ACC112 (cell line): ENCODE results near the gene ANAPC2.

Experiments used
- H2AFZ ChIP-seq: fragments of 200-600 bp; sonication (generic); one replicate; pipeline ENCODE4 v1.6.0; 2017; ENCODE audit warnings: antibody characterized with exemption, low read length; ENCODE audit not compliant: unreplicated experiment
- H3K27ac ChIP-seq: fragments of 200-600 bp; sonication (generic); 2 replicates; pipeline ENCODE4 v1.5.1; 2014; ENCODE audit warnings: low read depth, mild to moderate bottlenecking, antibody characterized with exemption, low read length, moderate library complexity
- H3K27me3 ChIP-seq: fragments of 200-600 bp; sonication (generic); 2 replicates; pipeline ENCODE4 v1.6.1; 2014; ENCODE audit warnings: mild to moderate bottlenecking, antibody characterized with exemption, low read length, moderate library complexity, mixed read lengths; ENCODE audit not compliant: insufficient read depth
- H3K36me3 ChIP-seq: fragments of 200-600 bp; sonication (generic); 2 replicates; pipeline ENCODE4 v1.6.1; 2016; ENCODE audit warnings: mild to moderate bottlenecking, antibody characterized with exemption, low read length, moderate library complexity, mixed read lengths; ENCODE audit not compliant: insufficient read depth
- H3K4me1 ChIP-seq: fragments of 200-600 bp; sonication (generic); one replicate; pipeline ENCODE4 v1.6.1; 2016; ENCODE audit warnings: low read length, mixed read lengths; ENCODE audit not compliant: insufficient read depth, unreplicated experiment, control insufficient read depth
- H3K4me3 ChIP-seq: fragments of 200-600 bp; sonication (generic); 2 replicates; pipeline ENCODE4 v1.5.1; 2014; ENCODE audit warnings: mild to moderate bottlenecking, low read depth, low read length
- H3K79me2 ChIP-seq: fragments of 200-600 bp; sonication (generic); one replicate; pipeline ENCODE4 v1.6.0; 2016; ENCODE audit warnings: low read length; ENCODE audit not compliant: control insufficient read depth, unreplicated experiment, insufficient read depth

The ANAPC2 gene

GRCh38 chr9:137156567-137157375 is 31.6 kb downstream of the ANAPC2 start:
- H3K4me1 ChIP-seq = no peaks in the 10 kb centered on the region
- H3K36me3 ChIP-seq = no peaks in the 10 kb centered on the region
- no peak overlapping the region for H3K27ac ChIP-seq
- H3K27me3 ChIP-seq = peaks cover 48% of the 10 kb centered on the region
- H3K79me2 ChIP-seq = no peaks in the 10 kb centered on the region
- H2AFZ ChIP-seq = no peak overlapping the region
- H3K4me3 ChIP-seq = peak overlapping the region; percentile 61

GRCh38 chr9:137152844-137153405 is 35.4 kb downstream of the ANAPC2 start:
- Histone ChIP-seq H2AFZ (no peak overlapping the region), H3K27me3 (peaks cover 19% of the 10 kb centered on the region; the same call in 1 of the 2 replicates), H3K27ac (no peak overlapping the region), H3K4me1 (no peaks in the 10 kb centered on the region), H3K79me2 (no peaks in the 10 kb centered on the region), H3K36me3 (no peaks in the 10 kb centered on the region), H3K4me3 (no peak overlapping the region)

GRCh38 chr9:137150617-137151457 is 37.5 kb downstream of the ANAPC2 start:
- H3K27me3 ChIP-seq = peaks cover 4% of the 10 kb centered on the region; the same call in 1 of the 2 replicates
- H2AFZ ChIP-seq = no peak overlapping the region
- H3K27ac ChIP-seq = no peak overlapping the region
- no peaks in the 10 kb centered on the region for H3K79me2 ChIP-seq
- no peaks in the 10 kb centered on the region for H3K36me3 ChIP-seq
- no peaks in the 10 kb centered on the region for H3K4me1 ChIP-seq
- no peak overlapping the region for H3K4me3 ChIP-seq

- H3K27ac ChIP-seq = no peak overlapping the region
- H3K79me2 ChIP-seq = no peaks in the 10 kb centered on the region
- H2AFZ ChIP-seq = no peak overlapping the region
- no peaks in the 10 kb centered on the region for H3K4me1 ChIP-seq
- H3K36me3 ChIP-seq = no peaks in the 10 kb centered on the region
- H3K4me3 ChIP-seq = no peak overlapping the region
- 0 out of 2 replicates have a peak, but pooled peaks cover 3% of the 10 kb centered on the region for H3K27me3 ChIP-seq
Observed at GRCh38 chr9:137149942-137150616, 38.3 kb downstream of the ANAPC2 start.

- Histone ChIP-seq H3K4me3 (no peak overlapping the region), H3K4me1 (no peaks in the 10 kb centered on the region), H2AFZ (no peak overlapping the region), H3K36me3 (no peaks in the 10 kb centered on the region), H3K79me2 (no peaks in the 10 kb centered on the region), H3K27me3 (0 out of 2 replicates have a peak, but pooled peaks cover 3% of the 10 kb centered on the region), H3K27ac (no peak overlapping the region)
Observed at GRCh38 chr9:137149363-137149762, 39.0 kb downstream of the ANAPC2 start.

- H3K27me3 ChIP-seq = 0 out of 2 replicates have a peak, but pooled peaks cover 3% of the 10 kb centered on the region
- no peaks in the 10 kb centered on the region for H3K4me1 ChIP-seq
- no peaks in the 10 kb centered on the region for H3K79me2 ChIP-seq
- H3K27ac ChIP-seq = no peak overlapping the region
- no peaks in the 10 kb centered on the region for H3K36me3 ChIP-seq
- no peak overlapping the region for H2AFZ ChIP-seq
- H3K4me3 ChIP-seq = no peak overlapping the region
Observed at GRCh38 chr9:137148661-137149060, 39.7 kb downstream of the ANAPC2 start.

GRCh38 chr9:137148242-137148641 is 40.1 kb downstream of the ANAPC2 start:
- H3K36me3 ChIP-seq = no peaks in the 10 kb centered on the region
- no peak overlapping the region for H3K4me3 ChIP-seq
- no peaks in the 10 kb centered on the region for H3K4me1 ChIP-seq
- no peak overlapping the region for H2AFZ ChIP-seq
- H3K27me3 ChIP-seq = peaks cover 4% of the 10 kb centered on the region; the same call in 1 of the 2 replicates
- no peaks in the 10 kb centered on the region for H3K79me2 ChIP-seq
- no peak overlapping the region for H3K27ac ChIP-seq

- Histone ChIP-seq H3K27me3 (peaks cover 8% of the 10 kb centered on the region; the same call in 1 of the 2 replicates), H3K36me3 (no peaks in the 10 kb centered on the region), H3K4me1 (no peaks in the 10 kb centered on the region), H3K79me2 (no peaks in the 10 kb centered on the region), H3K4me3 (no peak overlapping the region), H2AFZ (no peak overlapping the region), H3K27ac (no peak overlapping the region)
Observed at GRCh38 chr9:137147793-137148160, 40.6 kb downstream of the ANAPC2 start.

GRCh38 chr9:137147091-137147792 is 41.1 kb downstream of the ANAPC2 start:
- no peaks in the 10 kb centered on the region for H3K4me1 ChIP-seq
- no peaks in the 10 kb centered on the region for H3K36me3 ChIP-seq
- H3K79me2 ChIP-seq = no peaks in the 10 kb centered on the region
- H3K4me3 ChIP-seq = no peak overlapping the region
- H3K27me3 ChIP-seq = peaks cover 13% of the 10 kb centered on the region
- H3K27ac ChIP-seq = no peak overlapping the region
- H2AFZ ChIP-seq = no peak overlapping the region

GRCh38 chr9:137146527-137146918 is 41.8 kb downstream of the ANAPC2 start:
- H3K4me1 ChIP-seq = no peaks in the 10 kb centered on the region
- no peaks in the 10 kb centered on the region for H3K79me2 ChIP-seq
- no peak overlapping the region for H3K27ac ChIP-seq
- H2AFZ ChIP-seq = no peak overlapping the region
- no peaks in the 10 kb centered on the region for H3K36me3 ChIP-seq
- no peak overlapping the region for H3K4me3 ChIP-seq
- H3K27me3 ChIP-seq = peaks cover 19% of the 10 kb centered on the region
